Tibial artery (tissue), 4 donors: Measurements from ENCODE around the gene EIF2S1.

ENCODE experiments used
- DNase-seq, 2 donors: peaks; one replicate each; pipeline ENCODE4 v3.0.0-alpha.2; 2019
- H3K27ac ChIP-seq, 2 donors: fragments of 200-600 bp; sonication (generic) in 1 of 2; 1 replicate in 1 of 2; 2 replicates in 1 of 2; pipeline ENCODE4 v1.5.1; 2018 to 2019; ENCODE audit warnings: mild to moderate bottlenecking in 1 of 2
- H3K27me3 ChIP-seq, 2 donors: fragments of 200-600 bp; sonication (generic) in 1 of 2; one replicate each; pipeline versions ENCODE4 v1.5.1 to v1.6.0; 2016 to 2019
- H3K36me3 ChIP-seq, 3 donors: fragments of 200-600 bp; sonication (generic) in 2 of 3; one replicate each; pipeline ENCODE4 v1.5.1; 2016 to 2019; ENCODE audit warnings: mild to moderate bottlenecking in 2 of 3
- H3K4me1 ChIP-seq, 4 donors: fragments of 200-600 bp; sonication (generic) in 2 of 4; 1 replicate in 3 of 4; 2 replicates in 1 of 4; pipeline ENCODE4 v1.5.1; 2016 to 2019
- H3K4me3 ChIP-seq, 2 donors: fragments of 200-600 bp; sonication (generic) in 1 of 2; 1 replicate in 1 of 2; 2 replicates in 1 of 2; pipeline ENCODE4 v1.5.1; 2018 to 2019; ENCODE audit warnings: mild to moderate bottlenecking in 2 of 2
- H3K9me3 ChIP-seq, 3 donors: fragments of 200-600 bp; sonication (generic) in 1 of 3; one replicate each; pipeline ENCODE4 v1.5.1; 2016 to 2019
- intact Hi-C: fragments of 100-400 bp; cut with DNase I; formaldehyde crosslinking; loops from one replicate; pipeline ENCODE4 v1.15.0; 2023; ENCODE audit warnings: low total_unique reads
- TF ChIP-seq, protein P1 (sequence below), 2 experiments: fragments of 200-600 bp in 1 of 2; fragments of 450-650 bp in 1 of 2; IDR thresholded peaks; one replicate each; pipeline ENCODE4 v1.5.1; 2017 to 2019; ENCODE audit warnings: antibody characterized with exemption in 2 of 2, mild to moderate bottlenecking in 1 of 2, moderate library complexity in 1 of 2

The EIF2S1 gene

GRCh38 chr14:67360470-67361206 is 510 bp downstream of the EIF2S1 start:
- peak overlapping the region; percentile 90 to 92 for H3K27ac ChIP-seq
- DNase-seq: no peak
- H3K4me3 ChIP-seq: peak overlapping the region; percentile 84 to 91
- no peaks in the 10 kb centered on the region for H3K9me3 ChIP-seq
- H3K4me1 ChIP-seq: peaks cover 6 to 63% (median 43%) of the 10 kb centered on the region in 4 donors
- intact Hi-C loops: no loop called here
- peaks cover 10 to 12% (median 11%) of the 10 kb centered on the region in 3 donors for H3K36me3 ChIP-seq
- H3K27me3 ChIP-seq: no peaks in the 10 kb centered on the region
- TF ChIP-seq, protein P1, sequence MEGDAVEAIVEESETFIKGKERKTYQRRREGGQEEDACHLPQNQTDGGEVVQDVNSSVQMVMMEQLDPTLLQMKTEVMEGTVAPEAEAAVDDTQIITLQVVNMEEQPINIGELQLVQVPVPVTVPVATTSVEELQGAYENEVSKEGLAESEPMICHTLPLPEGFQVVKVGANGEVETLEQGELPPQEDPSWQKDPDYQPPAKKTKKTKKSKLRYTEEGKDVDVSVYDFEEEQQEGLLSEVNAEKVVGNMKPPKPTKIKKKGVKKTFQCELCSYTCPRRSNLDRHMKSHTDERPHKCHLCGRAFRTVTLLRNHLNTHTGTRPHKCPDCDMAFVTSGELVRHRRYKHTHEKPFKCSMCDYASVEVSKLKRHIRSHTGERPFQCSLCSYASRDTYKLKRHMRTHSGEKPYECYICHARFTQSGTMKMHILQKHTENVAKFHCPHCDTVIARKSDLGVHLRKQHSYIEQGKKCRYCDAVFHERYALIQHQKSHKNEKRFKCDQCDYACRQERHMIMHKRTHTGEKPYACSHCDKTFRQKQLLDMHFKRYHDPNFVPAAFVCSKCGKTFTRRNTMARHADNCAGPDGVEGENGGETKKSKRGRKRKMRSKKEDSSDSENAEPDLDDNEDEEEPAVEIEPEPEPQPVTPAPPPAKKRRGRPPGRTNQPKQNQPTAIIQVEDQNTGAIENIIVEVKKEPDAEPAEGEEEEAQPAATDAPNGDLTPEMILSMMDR (IDR thresholded peaks at IDR 0.05): no peak

DNA sequence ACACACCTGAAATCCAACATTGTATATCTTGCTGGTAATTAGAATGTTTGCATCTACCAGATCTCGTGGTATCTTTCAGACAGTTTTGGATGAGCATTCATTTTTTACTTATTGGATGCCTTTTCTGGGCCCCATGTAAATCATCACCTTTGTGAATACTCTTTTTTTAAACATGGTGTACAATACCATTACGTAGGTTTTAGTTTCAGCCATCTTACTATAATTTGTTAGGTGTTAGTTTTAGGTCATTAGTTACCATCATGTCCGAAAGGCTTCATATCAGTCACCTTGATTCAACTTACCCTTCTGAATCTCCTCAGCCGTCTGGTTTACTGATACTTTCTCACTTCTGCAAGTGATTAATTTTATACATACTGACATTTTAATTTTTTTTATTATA is 5.3 kb downstream of the EIF2S1 start:
- Histone ChIP-seq H3K27me3 (no peaks in the 10 kb centered on the region), H3K27ac (no peak overlapping the region), H3K36me3 (peaks cover 46 to 53% (median 50%) of the 10 kb centered on the region in 3 donors), H3K4me1 (peaks cover 0 to 39% (median 26%) of the 10 kb centered on the region in 4 donors), H3K4me3 (no peak overlapping the region), H3K9me3 (no peaks in the 10 kb centered on the region)
- TF ChIP-seq, protein P1 (IDR thresholded peaks at IDR 0.05): no peak
- DNase-seq: no peak
- intact Hi-C loops: no loop called here

DNA sequence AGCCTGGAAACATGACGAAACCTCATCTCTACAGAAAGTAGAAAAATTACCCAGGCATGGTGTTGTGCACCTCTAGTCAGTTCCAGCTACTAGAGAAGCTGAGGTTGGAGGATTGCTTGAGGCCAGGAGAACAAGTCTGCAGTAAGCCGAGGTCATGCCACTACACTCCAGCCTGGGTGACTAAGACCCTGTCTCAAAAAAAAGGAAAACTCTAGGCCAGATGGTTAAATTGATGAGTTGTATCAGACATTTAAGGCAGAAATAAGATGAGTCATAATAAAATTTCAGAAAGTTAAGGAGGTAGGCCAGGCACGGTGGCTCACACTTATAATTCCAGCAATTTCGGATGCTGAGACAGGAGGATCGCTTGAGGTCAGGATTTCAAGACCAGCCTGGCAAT is 10.7 kb downstream of the EIF2S1 start:
- no peak for DNase-seq
- intact Hi-C loops: no loop called here
- Histone ChIP-seq H3K4me1 (peaks cover 0 to 6% (median 2%) of the 10 kb centered on the region in 4 donors), H3K9me3 (no peaks in the 10 kb centered on the region), H3K27me3 (no peaks in the 10 kb centered on the region), H3K36me3 (peaks cover 67 to 91% (median 67%) of the 10 kb centered on the region in 3 donors), H3K27ac (no peak overlapping the region), H3K4me3 (no peak overlapping the region)
- TF ChIP-seq, protein P1 (IDR thresholded peaks at IDR 0.05): no peak

GRCh38 chr14:67371247-67372148 is 11.4 kb downstream of the EIF2S1 start:
- H3K27ac ChIP-seq: no peak overlapping the region
- TF ChIP-seq, protein P1 (IDR thresholded peaks at IDR 0.05): no peak
- intact Hi-C loops: no loop called here
- peaks cover 0 to 6% (median 2%) of the 10 kb centered on the region in 4 donors for H3K4me1 ChIP-seq
- H3K4me3 ChIP-seq: no peak overlapping the region
- peaks cover 65 to 91% (median 66%) of the 10 kb centered on the region in 3 donors for H3K36me3 ChIP-seq
- DNase-seq: no peak
- no peaks in the 10 kb centered on the region for H3K9me3 ChIP-seq
- H3K27me3 ChIP-seq: no peaks in the 10 kb centered on the region

DNA sequence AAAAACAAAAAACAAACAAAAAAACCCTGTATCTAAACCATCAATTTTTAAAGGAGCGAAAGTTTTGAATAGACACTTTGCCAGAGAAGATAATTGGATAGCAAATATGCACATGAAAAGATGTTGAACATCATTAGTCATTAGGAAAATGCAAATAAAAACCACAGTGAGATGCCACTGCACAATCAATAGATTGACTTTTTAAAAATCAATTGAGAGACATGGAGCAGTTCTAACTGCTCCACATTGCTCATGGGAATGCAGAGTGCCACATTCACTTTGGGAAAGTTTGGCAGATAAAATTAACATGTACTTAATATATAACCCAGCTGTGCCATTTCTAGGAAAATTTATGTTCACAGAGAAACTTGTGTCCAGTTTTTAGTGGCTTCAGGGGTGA is 12.7 kb downstream of the EIF2S1 start:
- Histone ChIP-seq H3K4me3 (no peak overlapping the region), H3K4me1 (peaks cover 0 to 4% (median 2%) of the 10 kb centered on the region in 4 donors), H3K27me3 (no peaks in the 10 kb centered on the region), H3K36me3 (peaks cover 65 to 91% (median 66%) of the 10 kb centered on the region in 3 donors), H3K9me3 (no peaks in the 10 kb centered on the region), H3K27ac (no peak overlapping the region)
- intact Hi-C loops: no loop called here
- TF ChIP-seq, protein P1 (IDR thresholded peaks at IDR 0.05): no peak
- no peak for DNase-seq
